HepG2 (cell line): ENCODE data around the gene AK4. TPM values are rescaled to one million over a fixed set of nuclear protein-coding genes. Genes with fewer than 3 reads are reported as not detected.
A peak's percentile ranks its signal among the peaks of the same experiment; 100 is the strongest.

ENCODE experiments used
- ATAC-seq: fragments of 200-7000 bp; cut with Tn5 transposase; 3 replicates; pipeline ENCODE4 v1.9.1; 2020; ENCODE audit warnings: mild to moderate bottlenecking, moderate library complexity
- BruUV-seq: library from RNA; stranded (reverse); fragments of 400-500 nt; replicated peaks from 2 replicates; lab custom pipeline; 2021; lab: Mats Ljungman, UMichigan
- CTCF ChIA-PET: fragments of 300-600 bp; formaldehyde crosslinking; extraction: SDS; loops from one replicate; lab custom pipeline; 2021; ENCODE audit warnings: low total read pairs, inconsistent platforms, low intra/inter-chr PET ratio; lab: Yijun Ruan, JAX
- POLR2A ChIA-PET: fragments of 350-600 bp; sonication (Branson Sonifier 250); formaldehyde crosslinking; loops from one replicate; lab custom pipeline; 2020; ENCODE audit warnings: antibody characterized with exemption, inconsistent platforms; lab: Yijun Ruan, JAX
- DNase-seq: peaks from one replicate; pipeline ENCODE4 v3.0.0-alpha.2; 2015; ENCODE audit warnings: low spot score
- FAIRE-seq: peaks from 3 replicates; lab custom pipeline; 2011; peaks lifted over from hg19 to GRCh38; lab: Jason Lieb, UNC
- H2AFZ ChIP-seq: one replicate; pipeline ENCODE4 v1.6.1; 2011; ENCODE audit warnings: low read length, inconsistent platforms
- H3K27ac ChIP-seq: fragments of 300-600 bp; 3 replicates; pipeline ENCODE4 v1.8.0; 2011; ENCODE audit warnings: mixed run types, mild to moderate bottlenecking, mixed read lengths, low read length, inconsistent platforms; ENCODE audit not compliant: insufficient read depth; ENCODE audit errors: extremely low read length
- H3K27me3 ChIP-seq, 2 experiments: fragments of 200-600 bp in 1 of 2; 2 replicates in 1 of 2; 3 replicates in 1 of 2; pipeline versions ENCODE4 v1.6.0 to v1.8.0; 2011; ENCODE audit warnings: low read length in 2 of 2, mild to moderate bottlenecking in 2 of 2, moderate library complexity in 2 of 2, inconsistent platforms in 1 of 2; ENCODE audit not compliant: insufficient read depth in 2 of 2, control insufficient read depth in 1 of 2
- H3K36me3 ChIP-seq, 2 experiments: fragments of 200-600 bp in 1 of 2; replicated peaks in 1 of 2; 2 replicates in 1 of 2; 3 replicates in 1 of 2; pipeline versions ENCODE4 v1.5.1 to v1.8.0; 2011; ENCODE audit warnings: low read length in 2 of 2, inconsistent platforms in 1 of 2; ENCODE audit not compliant: insufficient read depth in 2 of 2, control insufficient read depth in 1 of 2
- H3K4me1 ChIP-seq: 2 replicates; pipeline ENCODE4 v1.5.1; 2012; ENCODE audit warnings: low read length, inconsistent platforms; ENCODE audit not compliant: insufficient read depth
- H3K4me2 ChIP-seq: 2 replicates; pipeline ENCODE4 v1.6.0; 2011; ENCODE audit warnings: low read depth, low read length, inconsistent platforms
- H3K4me3 ChIP-seq, 3 experiments: fragments of 200-600 bp in 1 of 3; sonication (generic), shearing (Covaris generic) in 1 of 3; replicated peaks in 1 of 3; 2 replicates each; pipeline ENCODE4 v1.5.1; 2011 to 2016; ENCODE audit warnings: low read length in 3 of 3, inconsistent platforms in 2 of 3, low read depth in 2 of 3, mild to moderate bottlenecking in 2 of 3, control low read depth in 1 of 3, mixed read lengths in 1 of 3; ENCODE audit not compliant: insufficient read depth in 1 of 3
- H3K79me2 ChIP-seq: one replicate; pipeline ENCODE4 v1.6.1; 2011; ENCODE audit warnings: low read length, inconsistent platforms; ENCODE audit not compliant: insufficient read depth
- H3K9ac ChIP-seq: 2 replicates; pipeline ENCODE4 v1.6.0; 2011; ENCODE audit warnings: mild to moderate bottlenecking, low read depth, low read length, inconsistent platforms; ENCODE audit not compliant: insufficient read depth
- H3K9me3 ChIP-seq: 2 replicates; pipeline ENCODE4 v1.5.1; 2012; ENCODE audit warnings: mild to moderate bottlenecking, low read length
- H4K20me1 ChIP-seq: 2 replicates; pipeline ENCODE4 v1.6.0; 2011; ENCODE audit warnings: inconsistent platforms, mild to moderate bottlenecking, low read length, moderate library complexity; ENCODE audit not compliant: insufficient read depth
- ARID3A ChIP-seq: IDR thresholded peaks from 2 replicates; pipeline ENCODE4 v1.6.1; 2012; ENCODE audit warnings: low read depth, low read length, improper control_type of control experiment
- ATF6 ChIP-seq: sonication (generic); formaldehyde crosslinking; conservative IDR thresholded peaks from 2 replicates; pipeline ENCODE4 v1.4.0; 2020; ENCODE audit warnings: missing genetic modification reagents
- ATF7 ChIP-seq, 2 experiments: fragments of 450-650 bp in 1 of 2; sonication (generic) in 1 of 2; formaldehyde crosslinking in 1 of 2; IDR thresholded peaks; 2 replicates each; pipeline versions ENCODE4 v1.4.0 to v1.6.1; 2016 to 2020; ENCODE audit warnings: antibody characterized with exemption in 1 of 2, mild to moderate bottlenecking in 1 of 2, missing genetic modification reagents in 1 of 2
- CSRNP2 ChIP-seq: sonication (generic); formaldehyde crosslinking; conservative IDR thresholded peaks from 2 replicates; pipeline ENCODE4 v1.8.0; 2022; ENCODE audit warnings: low read depth, missing genetic modification reagents
- MAFK ChIP-seq, 2 experiments: IDR thresholded peaks in 1 of 2; conservative IDR thresholded peaks in 1 of 2; 2 replicates each; pipeline ENCODE4 v1.6.1; 2011; ENCODE audit warnings: improper control_type of control experiment in 2 of 2, low read length in 2 of 2
- RBM22 ChIP-seq: fragments of 200-400 bp; formaldehyde crosslinking; optimal IDR thresholded peaks from 2 replicates; pipeline ENCODE3; 2017; ENCODE audit warnings: mild to moderate bottlenecking, low read length, moderate library complexity
- SKI ChIP-seq: fragments of 450-650 bp; IDR thresholded peaks from one replicate; pipeline ENCODE4 v1.6.1; 2018; ENCODE audit warnings: mild to moderate bottlenecking; ENCODE audit not compliant: partially characterized antibody
- SNAPC5 ChIP-seq: sonication (generic); formaldehyde crosslinking; IDR thresholded peaks from 2 replicates; pipeline ENCODE4 v1.8.1; 2023; ENCODE audit warnings: mild to moderate bottlenecking, missing genetic modification reagents, borderline replicate concordance
- ZNF326 ChIP-seq: sonication (generic); formaldehyde crosslinking; IDR thresholded peaks from 2 replicates; pipeline ENCODE4 v1.4.0; 2020; ENCODE audit warnings: missing genetic modification reagents, borderline replicate concordance
- ZNF781 ChIP-seq: sonication (generic); formaldehyde crosslinking; IDR thresholded peaks from 2 replicates; pipeline ENCODE4 v1.5.1; 2020; ENCODE audit warnings: borderline replicate concordance, mild to moderate bottlenecking, missing genetic modification reagents; ENCODE audit errors: not compliant biosample characterization
- ZSCAN31 ChIP-seq: sonication (generic); formaldehyde crosslinking; IDR thresholded peaks from 2 replicates; pipeline ENCODE4 v1.5.0; 2020; ENCODE audit warnings: low read depth, mild to moderate bottlenecking, missing genetic modification reagents
- WGBS: methylation state at CpG from one replicate; pipeline ENCODE4 v1.1.6; 2017; ENCODE audit warnings: low lambda C conversion rate; 5-methylcytosine and 5-hydroxymethylcytosine counted together
- in situ Hi-C: cut with HindIII; loops from 2 replicates; pipeline ENCODE4 v1.10.0; 2017; ENCODE audit warnings: low pct_unique_long_range_greater_than_20kb; ENCODE audit not compliant: extremely low pct_ligation_motif_present
- intact Hi-C: fragments of 100-400 bp; cut with micrococcal nuclease; formaldehyde crosslinking; loops from one replicate; pipeline ENCODE4 v1.10.0; 2022; ENCODE audit not compliant: unreplicated experiment
- polyA plus RNA-seq, 8 experiments: library from polyadenylated mRNA; depleted of rRNA in 3 of 8; stranded (reverse) in 7 of 8; unstranded in 1 of 8; fragments of >200 nt; fragmentation: Illumina TruSeq in 4 of 8; extraction: Trizol in 4 of 8; gene quantifications; 2 replicates each; pipeline versions ENCODE4 v1.2.1 to v1.2.3, GENCODE V29; 2011 to 2016; ENCODE audit warnings: low read depth in 4 of 8, missing spikeins in 1 of 8, mixed read lengths in 1 of 8; ENCODE audit not compliant: insufficient read depth in 1 of 8
- total RNA-seq, 5 experiments: library from RNA; depleted of rRNA; stranded (reverse); fragments of >200 nt; fragmentation: Illumina TruSeq; extraction: Trizol; gene quantifications; 2 replicates each; pipeline ENCODE4 v1.2.3, GENCODE V29; 2016; ENCODE audit warnings: low read depth in 1 of 5

AK4 gene
- total and polyA plus RNA-seq, 2 of the 13 experiments (the other 11 are each of a cell fraction or from before 2014, with no cell fraction given), result 110 to 160 TPM

- Histone ChIP-seq H3K9me3 (no peaks in the 10 kb centered on the region), H3K36me3 (peaks cover 12 to 39% of the 10 kb centered on the region in 2 experiments), H3K4me1 (peaks cover under 1% of the 10 kb centered on the region; the same call in 1 of the 2 replicates), H3K27me3 (no peaks in the 10 kb centered on the region), H4K20me1 (peaks cover 42% of the 10 kb centered on the region), H3K79me2 (peaks cover 63% of the 10 kb centered on the region), H3K4me2 (no peak overlapping the region), H3K4me3 (no peak overlapping the region), H3K27ac (no peak overlapping the region), H3K9ac (no peak overlapping the region), H2AFZ (no peak overlapping the region)
- in situ Hi-C loops (no loop called here), intact Hi-C loops (loop anchor here (1.0 kb wide), 2 partner anchors 41 to 473 kb away; no protein-coding TSS in a partner anchor)
- TF ChIP-seq MAFK (conservative IDR thresholded peaks at IDR 0.05 in 1 of 2, IDR thresholded peaks at IDR 0.05 in 1 of 2; ENCODE audit: low read length in 2 of 2) (no peak), RBM22 (peak; percentile 45)
- no TSS peak for BruUV-seq
- FAIRE-seq (no peak), ATAC-seq (no peak), DNase-seq (no peak)
- WGBS, result 97% methylated on average over 9 of the region's 9 CpGs
- ChIA-PET CTCF (no interaction called here), POLR2A (no interaction called here)
Observed at GRCh38 chr1:65214340-65215027, 66.5 kb downstream of the AK4 start.

GRCh38 chr1:65216989-65217388 is 69.0 kb downstream of the AK4 start:
- ChIA-PET POLR2A (no interaction called here), CTCF (no interaction called here)
- Histone ChIP-seq H3K36me3 (peaks cover 8 to 41% of the 10 kb centered on the region in 2 experiments), H3K4me2 (no peak overlapping the region), H3K27ac (no peak overlapping the region), H3K4me3 (no peak overlapping the region), H3K79me2 (peaks cover 39% of the 10 kb centered on the region), H3K9ac (no peak overlapping the region), H2AFZ (no peak overlapping the region), H4K20me1 (peaks cover 29% of the 10 kb centered on the region), H3K27me3 (no peaks in the 10 kb centered on the region), H3K9me3 (no peaks in the 10 kb centered on the region), H3K4me1 (no peaks in the 10 kb centered on the region)
- 93% methylated on average over 1 of the region's 1 CpG for WGBS
- DNase-seq (no peak), FAIRE-seq (no peak), ATAC-seq (no peak)
- in situ Hi-C loops, result no loop called here
- intact Hi-C loops, result no loop called here
- no TSS peak for BruUV-seq
- TF ChIP-seq ARID3A (no peak), ATF6 (CRISPR knock-in tag) (no peak), ZNF781 (CRISPR knock-in tag) (no peak), SKI (no peak), ZNF326 (CRISPR knock-in tag) (no peak), ZSCAN31 (CRISPR knock-in tag) (no peak), CSRNP2 (no peak), ATF7 (IDR thresholded peaks at IDR 0.05) (no peak), ATF7 (CRISPR knock-in tag; IDR thresholded peaks at IDR 0.05) (no peak), SNAPC5 (CRISPR knock-in tag) (no peak)
